Amniotic epithelial cell (primary cell): ENCODE measurements around the gene GALNT9.

ENCODE experiments used
- DNase-seq: peaks from one replicate; pipeline ENCODE4 v3.0.0-alpha.2; 2010; ENCODE audit warnings: low read depth

The GALNT9 gene

DNA sequence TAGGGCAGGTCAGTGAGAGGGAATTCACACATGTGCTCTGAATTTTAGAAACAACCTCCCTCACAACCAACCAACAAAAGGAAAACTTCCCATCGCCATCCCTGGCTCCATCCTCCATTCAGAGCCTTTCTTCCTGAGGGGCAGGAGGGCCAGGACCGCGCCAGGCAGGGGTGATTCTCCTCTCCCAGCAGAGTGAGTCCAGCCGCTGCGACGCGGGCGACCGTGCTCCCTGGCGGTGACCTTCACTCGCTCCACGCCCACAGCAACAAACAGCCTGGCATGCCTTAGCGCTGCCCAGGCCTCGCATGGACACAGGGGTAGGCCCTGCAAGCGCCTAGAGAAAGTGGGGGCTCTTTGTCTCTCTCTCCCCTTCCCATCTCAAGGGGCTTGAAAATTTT, 3.7 kb downstream of the GALNT9 start:
- no peak for DNase-seq

DNA sequence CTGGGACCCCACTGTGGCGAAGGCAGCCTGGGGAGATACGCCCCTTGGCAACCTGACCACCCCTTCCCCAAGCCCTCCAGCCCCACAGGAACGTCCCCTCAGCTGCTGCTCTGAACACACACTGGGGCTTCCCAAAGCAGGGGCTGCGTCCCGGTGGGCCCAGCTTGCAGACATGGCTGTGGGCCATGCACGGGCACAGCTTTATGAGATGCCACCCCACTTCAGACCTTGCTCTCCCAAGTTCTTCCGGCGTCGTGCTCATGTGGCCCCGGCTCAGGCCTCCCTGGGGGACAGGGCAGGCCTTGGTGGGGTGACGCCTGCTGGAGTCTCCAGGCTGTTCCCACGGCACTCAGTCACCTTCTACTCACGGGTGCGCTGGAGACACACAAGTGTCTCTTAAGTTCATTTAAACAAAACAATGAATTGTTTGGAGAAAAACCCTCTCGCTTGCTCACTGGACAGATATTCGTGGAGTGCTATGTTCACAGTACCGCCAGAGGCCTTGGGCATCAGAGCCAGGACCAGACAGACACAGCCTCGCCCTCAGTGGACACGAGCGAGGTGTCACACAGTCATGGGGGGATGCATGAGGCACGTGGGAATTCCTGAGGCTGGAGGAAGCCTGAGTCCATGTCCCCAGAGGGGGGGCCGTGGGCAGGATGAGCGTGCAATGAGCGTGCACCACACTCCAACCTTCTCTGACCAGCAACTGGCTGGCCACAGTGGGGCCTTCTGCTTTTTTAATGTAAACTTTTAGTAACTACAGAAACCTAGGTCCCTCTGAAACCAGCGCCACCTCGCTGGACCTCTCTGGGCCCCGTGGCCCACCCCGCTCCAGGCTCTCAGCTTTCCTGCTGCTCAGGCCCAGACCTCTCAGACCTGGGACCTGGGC, 4.3 kb downstream of the GALNT9 start:
- DNase-seq, result no peak

- no peak for DNase-seq
Measured at GRCh38 chr12:132324173-132324572, 5.2 kb downstream of the GALNT9 start.

DNA sequence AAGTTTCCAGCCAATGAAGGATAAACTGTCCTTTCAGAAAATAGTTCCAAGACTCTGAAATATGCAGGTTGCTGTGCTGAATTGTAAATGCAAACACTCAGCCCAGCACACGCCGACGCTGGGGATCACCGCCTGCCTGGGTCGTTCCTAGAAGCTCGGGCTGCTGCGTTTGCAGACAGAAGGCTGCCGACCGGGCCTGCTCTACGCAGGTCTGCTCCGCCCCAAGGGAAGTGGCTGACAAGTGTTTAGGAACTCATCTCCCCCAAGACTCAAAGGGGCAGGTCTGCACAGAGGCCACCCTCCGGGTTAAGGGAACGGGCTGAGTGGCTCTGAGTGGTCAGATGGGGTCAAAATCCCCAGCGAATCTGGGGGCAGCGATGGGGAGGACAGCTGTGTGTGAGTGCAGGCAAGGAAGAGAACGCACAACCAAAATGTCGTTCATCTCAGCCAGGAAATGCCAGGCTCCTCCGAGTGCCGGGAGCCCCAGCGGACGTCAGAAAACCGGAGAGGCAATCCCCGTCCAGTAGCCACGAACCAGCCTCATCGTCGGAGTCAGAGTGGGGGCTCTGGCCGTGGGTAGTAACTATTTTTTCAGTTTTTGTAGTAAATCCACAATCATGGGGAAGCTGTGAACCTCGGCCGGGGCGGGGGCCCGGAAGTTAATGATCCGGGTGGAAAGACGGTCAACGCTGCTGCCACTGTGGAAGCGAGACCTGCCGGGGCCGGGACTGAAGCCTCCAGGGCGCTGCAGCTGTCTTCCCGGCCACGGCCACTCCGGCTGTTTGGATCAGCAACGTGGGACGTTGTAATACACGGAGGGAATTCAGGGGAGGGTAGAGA, 6.0 kb downstream of the GALNT9 start:
- no peak for DNase-seq

DNA sequence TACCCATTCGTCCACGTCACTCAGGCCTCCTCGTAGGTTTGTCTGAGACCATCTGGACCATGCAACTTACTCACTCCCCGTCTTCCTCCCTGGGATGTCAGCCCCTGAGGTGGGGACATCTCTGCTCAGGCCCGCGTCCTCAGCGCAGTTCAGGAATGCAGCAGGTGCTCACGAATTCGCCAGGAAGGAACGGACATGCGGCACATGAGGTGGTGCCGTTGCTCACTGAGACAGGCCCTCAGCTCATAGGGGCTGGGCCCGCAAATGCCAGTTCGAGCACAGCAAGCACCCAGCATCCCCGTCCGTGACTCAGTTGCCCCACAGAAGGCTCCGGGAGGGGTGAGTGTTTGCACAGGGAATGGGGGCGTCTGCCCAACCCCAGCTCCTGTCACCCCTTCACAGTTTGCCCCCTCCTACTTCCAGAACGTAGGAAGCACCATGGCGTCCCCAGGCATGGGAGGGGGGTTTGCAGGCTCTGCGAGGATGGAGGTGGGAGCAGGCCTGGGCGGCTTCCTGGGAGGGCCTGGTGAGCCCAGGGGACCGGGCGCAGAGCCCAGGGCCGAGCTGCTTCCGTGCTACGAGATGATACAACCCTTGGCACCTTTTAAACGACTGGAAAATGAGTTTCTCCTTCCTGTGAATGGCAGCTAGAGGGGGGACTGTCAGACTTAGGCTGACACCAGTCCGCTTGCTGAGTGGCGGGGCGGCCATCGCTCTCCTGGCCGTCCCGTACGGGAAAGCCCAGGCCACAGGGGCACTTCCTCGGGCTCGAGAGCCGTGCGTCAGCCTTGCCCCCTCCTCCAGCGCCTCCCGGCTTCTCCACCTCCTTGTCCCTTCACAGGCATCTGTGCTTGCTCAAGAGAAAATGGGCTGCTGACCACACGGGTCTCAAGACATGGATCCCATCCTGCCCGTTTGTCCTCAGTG, 6.9 kb downstream of the GALNT9 start:
- DNase-seq, result no peak

GRCh38 chr12:132321321-132322118, 7.9 kb downstream of the GALNT9 start:
- DNase-seq, result no peak

DNA sequence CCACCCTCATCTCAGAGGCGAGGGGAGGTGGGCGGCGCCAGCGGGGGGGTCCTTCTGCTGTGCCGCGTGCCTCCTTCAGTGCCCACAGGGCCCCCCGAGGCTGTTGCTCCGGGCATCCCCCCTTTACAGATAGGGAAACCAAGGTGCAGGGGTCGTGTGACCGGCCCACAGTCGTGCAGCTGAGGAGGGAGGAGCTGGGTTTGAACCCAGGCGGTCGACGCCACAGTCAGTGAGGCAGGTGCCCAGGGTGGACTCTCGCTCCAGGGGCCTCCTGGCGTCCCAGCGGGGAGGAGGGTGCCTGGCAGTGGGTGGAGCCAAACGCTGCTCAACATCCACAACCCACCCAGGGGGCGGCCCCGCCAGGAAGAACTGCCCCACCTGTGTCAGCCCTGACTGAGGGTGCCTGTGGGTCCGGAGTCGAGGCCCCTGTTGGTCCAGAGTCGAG, 8.6 kb downstream of the GALNT9 start:
- no peak for DNase-seq

DNA sequence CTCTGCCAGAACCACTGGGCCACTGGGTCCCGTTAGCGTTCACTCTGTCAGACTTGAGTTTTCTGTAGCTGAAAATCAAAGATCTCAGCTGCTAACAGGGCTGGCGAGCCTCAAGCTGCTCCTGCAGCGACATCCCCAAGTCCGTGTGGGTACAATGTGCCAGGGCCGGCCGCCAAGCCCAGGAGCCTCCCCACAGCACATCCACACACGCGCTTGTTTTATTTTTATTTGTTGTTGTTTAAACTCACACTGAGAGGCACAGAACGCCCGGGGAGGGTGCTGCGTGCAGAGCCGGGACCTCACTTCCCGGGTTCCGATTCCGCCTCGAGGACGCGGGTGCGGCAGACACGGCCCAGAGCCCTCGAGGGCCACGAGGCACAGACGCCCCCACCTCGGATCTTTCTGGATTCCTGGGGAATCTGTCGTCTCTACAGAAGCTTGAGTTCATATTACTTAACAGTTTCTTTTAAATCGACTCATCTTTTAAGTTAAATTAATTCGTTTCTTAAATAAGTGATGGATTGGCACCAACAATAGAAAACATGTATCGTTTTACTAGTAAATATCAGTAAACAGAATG, 9.3 kb downstream of the GALNT9 start:
- DNase-seq, result no peak

- DNase-seq, result no peak
Measured at GRCh38 chr12:132319359-132319950, 9.9 kb downstream of the GALNT9 start.

- DNase-seq, result no peak
Measured at GRCh38 chr12:132318618-132319033, 10.8 kb downstream of the GALNT9 start.

- DNase-seq, result no peak
Measured at GRCh38 chr12:132318135-132318534, 11.3 kb downstream of the GALNT9 start.

GRCh38 chr12:132317233-132317938, 12.0 kb downstream of the GALNT9 start:
- DNase-seq, result no peak

DNA sequence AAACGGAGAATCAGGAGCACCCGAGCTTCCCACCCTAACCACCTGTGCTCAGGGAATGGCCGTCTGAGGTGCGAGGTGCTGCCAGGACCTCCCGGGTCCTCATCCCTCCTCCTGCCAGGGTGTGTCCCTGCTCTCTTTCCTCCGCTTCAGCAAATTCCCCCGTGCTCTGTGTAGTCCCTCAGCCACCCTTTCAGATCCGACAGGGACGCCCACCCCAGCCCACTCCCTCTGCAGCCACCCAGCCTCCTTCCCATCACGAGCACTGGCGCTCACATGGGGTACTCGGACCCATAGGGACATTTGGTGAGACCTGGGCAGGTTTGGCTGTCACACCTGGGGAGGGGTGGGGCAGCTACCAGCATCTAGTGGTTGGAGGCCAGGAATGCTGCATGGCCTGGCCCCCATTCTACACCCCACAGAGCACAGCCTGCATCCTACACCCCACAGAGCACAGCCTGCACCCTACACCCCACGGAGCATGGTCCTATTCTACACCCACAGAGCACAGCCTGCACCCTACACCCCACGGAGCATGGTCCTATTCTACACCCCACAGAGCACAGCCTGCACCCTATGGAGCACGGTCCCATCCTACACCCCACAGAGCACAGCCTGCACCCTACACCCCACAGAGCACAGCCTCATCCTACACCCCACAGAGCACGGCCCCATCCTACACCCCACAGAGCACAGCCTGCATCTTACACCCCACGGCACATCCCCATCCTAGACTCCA, 12.7 kb downstream of the GALNT9 start:
- DNase-seq, result no peak

- DNase-seq, result no peak
Measured at GRCh38 chr12:132315951-132316350, 13.4 kb downstream of the GALNT9 start.

DNA sequence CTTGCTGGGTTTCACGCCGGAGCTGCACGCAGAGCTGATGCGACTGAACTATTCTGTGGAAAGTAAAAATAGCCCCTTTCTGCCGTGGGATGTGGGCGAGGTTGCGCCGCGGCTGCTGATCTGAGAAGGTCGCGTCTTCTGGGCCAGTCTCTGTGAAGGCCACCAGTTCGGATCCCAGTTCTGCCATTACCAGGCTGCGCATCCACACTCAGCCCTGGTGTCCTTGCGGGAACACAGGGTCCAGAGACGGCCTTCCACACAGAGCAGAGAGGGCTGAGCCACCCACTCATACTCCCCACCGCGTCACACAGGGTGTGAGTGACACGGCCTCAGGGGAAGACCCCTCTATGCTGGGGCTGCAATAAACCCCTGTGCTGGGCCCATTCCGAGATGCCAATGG, 13.9 kb downstream of the GALNT9 start:
- DNase-seq, result no peak

- DNase-seq, result no peak
Measured at GRCh38 chr12:132314516-132315233, 14.7 kb downstream of the GALNT9 start.

DNA sequence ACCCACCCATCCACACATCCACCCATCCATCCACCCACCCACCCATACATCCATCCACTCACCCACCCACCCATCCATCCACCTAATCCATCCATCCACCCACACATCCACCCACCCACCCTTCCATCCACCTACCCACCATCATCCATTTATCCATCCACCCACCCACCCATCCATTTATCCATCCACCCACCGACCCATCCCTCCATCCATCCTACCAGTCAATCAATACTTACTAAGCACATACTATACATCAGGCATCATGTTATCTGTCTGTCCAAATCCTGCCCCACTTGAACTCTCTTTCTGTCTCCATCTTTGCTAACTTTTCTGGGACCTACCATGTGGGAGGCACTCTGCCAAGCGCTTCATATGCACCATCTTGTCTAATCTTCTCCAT, 15.4 kb downstream of the GALNT9 start:
- no peak for DNase-seq

DNA sequence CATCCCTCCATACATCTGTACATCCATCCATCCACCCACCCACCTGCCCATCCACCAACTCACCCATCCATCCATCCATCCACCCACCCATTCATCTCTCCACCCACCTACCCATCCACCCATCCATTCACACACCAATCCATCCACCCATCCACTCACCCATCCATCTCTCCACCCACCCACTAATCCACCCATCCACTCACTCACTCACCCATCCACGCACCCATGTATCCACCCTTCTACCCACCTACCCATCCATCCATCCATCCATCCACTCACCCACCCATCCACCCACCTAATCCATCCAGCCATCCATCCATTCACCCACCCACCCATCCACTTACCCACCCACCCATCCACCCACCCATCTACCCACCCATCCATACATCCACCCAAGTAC, 16.2 kb downstream of the GALNT9 start:
- DNase-seq, result no peak
